ENCODE measurements around the gene C1orf50. TPM values are rescaled to one million over a fixed set of nuclear protein-coding genes. Genes with fewer than 3 reads are reported as not detected.

Gene C1orf50
- total RNA-seq, 1 experiment from 2014 or later = 8.3 TPM

- H2AFZ ChIP-seq = no peak overlapping the region
- H3K4me1 ChIP-seq (replicated peaks; ENCODE audit: insufficient read depth) = no peaks in the 10 kb centered on the region
- no TSS peak for BruUV-seq (replicated peaks)
- intact Hi-C loops (cut with micrococcal nuclease; ENCODE audit: unreplicated experiment) = no loop called here
- POLR2A ChIA-PET (ENCODE audit: unreplicated experiment) = no interaction called here
- H3K27me3 ChIP-seq (ENCODE audit: insufficient read depth, low read depth) = no peaks in the 10 kb centered on the region
- no peaks in the 10 kb centered on the region for H3K79me2 ChIP-seq (ENCODE audit: low read depth)
- TF ChIP-seq CTCF (conservative IDR thresholded peaks at IDR 0.05) (no peak), EZH2 (IDR thresholded peaks at IDR 0.05; ENCODE audit: low read depth) (no peak)
- no peak overlapping the region for H3K4me2 ChIP-seq
- H3K9me3 ChIP-seq (ENCODE audit: insufficient read depth, low read depth) = no peaks in the 10 kb centered on the region
- no peaks in the 10 kb centered on the region for H4K20me1 ChIP-seq (ENCODE audit: insufficient read depth)
- H3K4me3 ChIP-seq = no peak overlapping the region
- H3F3A ChIP-seq (ENCODE audit: insufficient read depth, low read depth) = no peaks in the 10 kb centered on the region
- no peaks in the 10 kb centered on the region for H3K9me2 ChIP-seq (ENCODE audit: insufficient read depth)
- CTCF ChIA-PET = no interaction called here
- DNase-seq = no peak
- H3K27ac ChIP-seq = no peak overlapping the region
- no peaks in the 10 kb centered on the region for H3K36me3 ChIP-seq (ENCODE audit: low read depth)
Observed at GRCh38 chr1:42737986-42738677, 28.9 kb upstream of the C1orf50 start.

- Histone ChIP-seq H3K9me2 (ENCODE audit: insufficient read depth) (no peaks in the 10 kb centered on the region), H4K20me1 (ENCODE audit: insufficient read depth) (no peaks in the 10 kb centered on the region), H3K27me3 (ENCODE audit: insufficient read depth, low read depth) (no peaks in the 10 kb centered on the region), H2AFZ (no peak overlapping the region), H3K36me3 (ENCODE audit: low read depth) (no peaks in the 10 kb centered on the region), H3K79me2 (ENCODE audit: low read depth) (no peaks in the 10 kb centered on the region), H3K4me2 (no peak overlapping the region), H3K9me3 (ENCODE audit: insufficient read depth, low read depth) (no peaks in the 10 kb centered on the region), H3K4me3 (no peak overlapping the region), H3F3A (ENCODE audit: insufficient read depth, low read depth) (no peaks in the 10 kb centered on the region), H3K27ac (no peak overlapping the region), H3K4me1 (replicated peaks; ENCODE audit: insufficient read depth) (no peaks in the 10 kb centered on the region)
- intact Hi-C loops (cut with micrococcal nuclease; ENCODE audit: unreplicated experiment) = no loop called here
- ChIA-PET CTCF (no interaction called here), POLR2A (ENCODE audit: unreplicated experiment) (no interaction called here)
- no peak for DNase-seq
- no peak for TF ChIP-seq CTCF (conservative IDR thresholded peaks at IDR 0.05)
- no TSS peak for BruUV-seq (replicated peaks)
Observed at GRCh38 chr1:42738678-42739226, 28.3 kb upstream of the C1orf50 start.

- no peaks in the 10 kb centered on the region for H3K27me3 ChIP-seq (ENCODE audit: insufficient read depth, low read depth)
- CTCF ChIA-PET = no interaction called here
- H3K4me2 ChIP-seq = no peak within 1 kb of the TSS
- no peaks in the 10 kb centered on the region for H3F3A ChIP-seq (ENCODE audit: insufficient read depth, low read depth)
- no peaks in the 10 kb centered on the region for H4K20me1 ChIP-seq (ENCODE audit: insufficient read depth)
- H3K36me3 ChIP-seq (ENCODE audit: low read depth) = no peaks in the 10 kb centered on the region
- no peaks in the 10 kb centered on the region for H3K79me2 ChIP-seq (ENCODE audit: low read depth)
- TF ChIP-seq EZH2 (IDR thresholded peaks at IDR 0.05; ENCODE audit: low read depth) (no peak), CTCF (conservative IDR thresholded peaks at IDR 0.05) (no peak)
- H2AFZ ChIP-seq = no peak within 1 kb of the TSS
- BruUV-seq (replicated peaks) = no TSS peak
- POLR2A ChIA-PET (ENCODE audit: unreplicated experiment) = no interaction called here
- no peaks in the 10 kb centered on the region for H3K9me3 ChIP-seq (ENCODE audit: insufficient read depth, low read depth)
- DNase-seq = no peak
- H3K27ac ChIP-seq = no peak within 1 kb of the TSS
- no peaks in the 10 kb centered on the region for H3K9me2 ChIP-seq (ENCODE audit: insufficient read depth)
- H3K4me3 ChIP-seq = no peak within 1 kb of the TSS
- intact Hi-C loops (cut with micrococcal nuclease; ENCODE audit: unreplicated experiment) = no loop called here
- no peaks in the 10 kb centered on the region for H3K4me1 ChIP-seq (replicated peaks; ENCODE audit: insufficient read depth)
Observed at GRCh38 chr1:42739753-42740700, 27.0 kb upstream of the C1orf50 start, which contains the start of gene CLDN19. Gene CLDN19, minus strand, starts transcription at chr1:42740236. Its CDS starts 173 bp downstream, at chr1:42740063.

Measured in PC-9 (cell line).